Left renal pelvis (tissue), 4 donors: ENCODE results near the gene OR8G5. TPM values are rescaled to one million over a fixed set of nuclear protein-coding genes. Genes with fewer than 3 reads are reported as not detected.
"Not testable (repeated sequence)": the region's sequence is repeated elsewhere in the genome, so short reads cannot be mapped to it uniquely, and the experiment has no call there.

Experiments
- DNase-seq, 4 donors: peaks; one replicate each; pipeline ENCODE4 v3.0.0-alpha.2; 2013; ENCODE audit warnings: low read depth in 4 of 4, low spot score in 3 of 4
- polyA plus RNA-seq, 4 donors: library from polyadenylated mRNA; unstranded; fragments of 120-200 nt; gene quantifications; one replicate each; pipeline ENCODE4 v1.2.1, GENCODE V29; 2013; ENCODE audit not compliant: insufficient read length in 4 of 4

The OR8G5 gene
- polyA plus RNA-seq: not detected

- DNase-seq: no peak
Observed at GRCh38 chr11:124256076-124256475, at the start of gene OR8G5. TSS of gene OR8G5 (plus strand) at chr11:124256376. CDS start at chr11:124264932, 8,556 bp downstream.

- no peak for DNase-seq
Observed at GRCh38 chr11:124207102-124207792, 48.9 kb upstream of the OR8G5 start.

- DNase-seq: no peak
Observed at GRCh38 chr11:124209824-124210357, 46.3 kb upstream of the OR8G5 start.

GRCh38 chr11:124210421-124210820 is 45.8 kb upstream of the OR8G5 start:
- DNase-seq: no peak

- DNase-seq: no peak
Observed at GRCh38 chr11:124211321-124211720, 44.9 kb upstream of the OR8G5 start.

GRCh38 chr11:124214027-124214426 is 42.1 kb upstream of the OR8G5 start:
- DNase-seq: no peak

- no peak for DNase-seq
Observed at GRCh38 chr11:124219126-124219525, 37.0 kb upstream of the OR8G5 start.

GRCh38 chr11:124222407-124222806 is 33.8 kb upstream of the OR8G5 start:
- DNase-seq: no peak

- not testable (repeated sequence) for DNase-seq
Observed at GRCh38 chr11:124224618-124225423, 31.4 kb upstream of the OR8G5 start.

- DNase-seq: no peak
Observed at GRCh38 chr11:124225471-124225870, 30.7 kb upstream of the OR8G5 start.

GRCh38 chr11:124233376-124233775 is 22.8 kb upstream of the OR8G5 start:
- no peak for DNase-seq

- DNase-seq: no peak
Observed at GRCh38 chr11:124238512-124238911, 17.7 kb upstream of the OR8G5 start.

- no peak for DNase-seq
Observed at GRCh38 chr11:124240621-124241397, 15.4 kb upstream of the OR8G5 start, which contains the start of gene OR8G1. TSS of gene OR8G1 (plus strand) at chr11:124241095. CDS start at chr11:124249676, 8,581 bp downstream.

GRCh38 chr11:124249869-124250268 is 6.3 kb upstream of the OR8G5 start:
- not testable (repeated sequence) for DNase-seq

- DNase-seq: not testable (repeated sequence)
Observed at GRCh38 chr11:124265041-124265440, 8.9 kb downstream of the OR8G5 start.

- DNase-seq: not testable (repeated sequence)
Observed at GRCh38 chr11:124270886-124271285, 14.7 kb downstream of the OR8G5 start.

- no peak for DNase-seq
Observed at GRCh38 chr11:124274000-124274399, 17.8 kb downstream of the OR8G5 start.

- no peak for DNase-seq
Observed at GRCh38 chr11:124276081-124276480, 19.9 kb downstream of the OR8G5 start.

GRCh38 chr11:124277207-124277606 is 21.0 kb downstream of the OR8G5 start:
- DNase-seq: no peak

- DNase-seq: no peak
Observed at GRCh38 chr11:124277804-124278203, 21.6 kb downstream of the OR8G5 start.

GRCh38 chr11:124278261-124278660 is 22.1 kb downstream of the OR8G5 start:
- no peak for DNase-seq
